ENCODE results near the gene SNCAIP. TPM values are rescaled to one million over a fixed set of nuclear protein-coding genes. Genes with fewer than 3 reads are reported as not detected.

Gene SNCAIP
- polyA plus RNA-seq, 1 donor, result 8.8 TPM

DNA sequence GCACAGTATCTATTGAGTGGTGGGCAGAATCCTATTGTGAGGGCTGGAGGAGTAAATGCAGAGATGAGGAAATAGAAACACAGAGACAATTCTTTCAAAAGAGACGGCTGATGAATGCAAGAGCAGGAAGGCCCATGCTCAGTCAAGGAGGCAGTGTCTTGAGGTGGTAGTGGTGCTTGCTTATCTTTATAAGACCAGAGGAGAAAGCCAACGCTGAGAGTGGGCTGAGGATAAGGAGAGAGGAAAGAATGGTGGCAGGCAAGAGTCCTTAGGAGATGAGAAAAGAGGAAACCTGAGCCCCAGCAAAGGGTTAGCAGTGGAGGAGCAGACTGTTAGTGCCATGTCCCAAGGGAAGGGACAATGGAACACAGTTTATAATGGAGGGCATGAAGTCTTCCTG, 86.0 kb downstream of the SNCAIP start:
- no peak for DNase-seq (ENCODE audit: low read depth)

DNA sequence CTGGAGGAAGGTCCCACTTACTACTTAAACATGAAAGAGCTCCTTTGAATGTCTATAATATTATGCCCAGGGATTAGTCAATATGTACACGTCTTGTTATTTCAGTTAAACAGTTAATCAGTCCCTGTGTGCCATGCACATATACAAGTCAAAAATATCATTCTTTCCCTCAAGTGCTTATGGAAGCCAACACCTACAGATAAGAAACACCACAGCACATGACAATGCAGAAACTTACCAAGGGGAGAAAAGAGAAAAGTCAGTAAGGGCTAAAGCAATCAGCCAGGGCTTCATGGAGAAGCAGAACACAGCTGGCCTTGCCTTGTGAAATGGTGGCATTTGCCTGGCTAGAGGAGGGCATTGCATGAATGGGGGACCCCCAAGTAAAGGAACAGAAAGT, 88.3 kb downstream of the SNCAIP start:
- DNase-seq (ENCODE audit: low read depth), result no peak

DNA sequence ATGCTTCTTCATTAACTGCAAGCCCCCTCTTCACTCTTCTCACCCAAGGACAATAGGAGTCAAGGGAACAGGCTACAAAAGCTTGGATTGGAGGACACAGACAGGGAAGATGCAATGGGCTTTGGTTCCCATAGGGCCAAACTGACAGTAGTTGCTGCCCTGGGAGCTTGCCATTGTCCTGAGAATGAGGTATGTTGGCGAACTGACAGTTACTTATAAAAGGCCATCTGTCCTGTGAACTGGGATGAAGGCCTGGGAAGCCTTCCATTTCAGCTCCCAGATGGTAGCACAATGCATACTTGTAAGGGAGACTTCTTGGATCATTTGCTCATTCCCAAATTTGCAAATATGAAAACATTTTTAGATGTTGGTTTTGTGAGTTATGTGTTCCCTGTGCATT, 88.9 kb downstream of the SNCAIP start:
- no peak for DNase-seq (ENCODE audit: low read depth)

DNA sequence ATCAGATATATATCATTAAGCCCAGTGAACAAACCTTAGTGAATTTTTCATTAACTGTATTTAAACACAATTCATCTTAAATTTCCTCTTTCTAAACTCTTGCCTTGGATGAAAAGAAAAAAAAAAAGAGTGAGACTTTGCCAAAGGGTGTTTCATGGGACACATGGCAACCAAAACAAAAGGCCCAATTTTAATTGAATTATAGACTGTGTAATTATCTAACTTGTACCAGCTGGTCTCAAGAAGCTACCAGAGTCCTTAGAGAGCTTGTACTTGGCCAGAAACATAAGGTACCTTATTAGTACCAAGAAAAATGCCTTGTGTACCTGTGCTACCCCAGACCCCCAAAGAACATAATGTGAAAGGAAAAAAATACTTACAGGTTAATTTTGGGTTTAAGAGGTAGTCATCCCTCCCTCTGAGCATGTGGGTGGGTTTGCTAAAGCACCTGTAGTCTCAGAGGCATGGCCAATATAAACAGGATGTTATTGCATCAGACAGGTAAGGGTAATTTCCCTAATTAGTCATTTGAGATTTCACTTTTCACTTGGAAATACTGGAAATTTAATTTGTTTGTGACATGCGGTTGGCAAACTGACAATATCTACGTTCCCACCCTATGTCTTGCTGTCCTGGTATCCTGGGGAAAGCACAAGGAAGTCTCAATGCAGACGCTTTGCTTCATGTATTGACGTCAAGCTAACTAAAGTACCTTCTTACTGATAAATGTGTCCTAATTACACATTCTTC, 90.1 kb downstream of the SNCAIP start:
- DNase-seq (ENCODE audit: low read depth), result no peak

DNA sequence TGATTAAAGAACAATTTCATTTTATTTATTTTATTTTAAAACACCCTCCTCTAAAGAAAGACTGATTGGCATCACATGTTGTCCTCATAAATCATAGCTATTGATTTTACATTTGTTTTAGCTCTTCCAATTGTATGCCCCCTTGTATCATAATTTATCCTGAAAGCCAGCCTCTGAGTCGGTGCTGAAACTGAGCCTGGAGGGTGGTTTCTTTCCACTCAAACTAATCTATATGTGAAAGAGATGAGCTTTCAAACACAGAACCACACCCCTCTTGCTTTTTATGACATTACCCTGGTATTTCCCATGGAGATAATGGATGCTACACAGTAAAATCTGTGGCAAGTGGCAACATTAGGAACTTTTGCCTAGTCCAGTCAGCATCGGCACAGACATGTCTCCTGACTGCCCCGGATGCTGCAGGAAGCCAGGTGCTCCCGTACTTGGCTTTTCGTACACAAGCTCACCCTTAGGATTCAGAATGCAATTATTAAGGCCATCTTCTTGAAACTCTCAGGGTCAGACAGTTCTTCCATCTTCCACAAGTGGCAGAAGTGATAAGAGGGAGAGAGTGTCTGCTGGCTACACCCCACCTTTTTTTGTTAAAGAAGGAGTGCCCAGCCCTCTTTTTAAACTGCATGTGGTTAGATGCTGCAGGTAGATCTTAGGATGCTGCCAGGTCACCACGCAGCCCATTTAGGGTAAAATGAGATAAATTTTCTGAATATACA, 91.1 kb downstream of the SNCAIP start:
- DNase-seq (ENCODE audit: low read depth), result no peak

DNA sequence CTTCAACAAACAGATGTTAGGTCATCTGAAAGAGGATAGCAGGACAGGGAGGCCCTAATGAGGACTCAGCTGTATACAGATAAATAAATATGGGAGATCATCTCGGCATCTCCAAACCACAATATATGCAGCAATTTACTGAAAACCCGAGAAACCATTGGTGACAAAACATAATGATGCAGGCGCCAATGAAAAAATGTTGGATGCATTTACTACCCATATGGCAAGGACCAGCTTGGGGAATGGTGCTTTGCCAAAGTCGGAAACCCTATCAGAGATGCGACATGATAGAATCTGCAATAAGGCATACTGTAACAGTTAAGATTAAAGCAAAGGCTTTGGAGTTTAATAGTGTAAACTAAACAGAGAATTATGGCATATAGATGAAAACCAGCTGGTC, 92.0 kb downstream of the SNCAIP start:
- DNase-seq (ENCODE audit: low read depth), result no peak

DNA sequence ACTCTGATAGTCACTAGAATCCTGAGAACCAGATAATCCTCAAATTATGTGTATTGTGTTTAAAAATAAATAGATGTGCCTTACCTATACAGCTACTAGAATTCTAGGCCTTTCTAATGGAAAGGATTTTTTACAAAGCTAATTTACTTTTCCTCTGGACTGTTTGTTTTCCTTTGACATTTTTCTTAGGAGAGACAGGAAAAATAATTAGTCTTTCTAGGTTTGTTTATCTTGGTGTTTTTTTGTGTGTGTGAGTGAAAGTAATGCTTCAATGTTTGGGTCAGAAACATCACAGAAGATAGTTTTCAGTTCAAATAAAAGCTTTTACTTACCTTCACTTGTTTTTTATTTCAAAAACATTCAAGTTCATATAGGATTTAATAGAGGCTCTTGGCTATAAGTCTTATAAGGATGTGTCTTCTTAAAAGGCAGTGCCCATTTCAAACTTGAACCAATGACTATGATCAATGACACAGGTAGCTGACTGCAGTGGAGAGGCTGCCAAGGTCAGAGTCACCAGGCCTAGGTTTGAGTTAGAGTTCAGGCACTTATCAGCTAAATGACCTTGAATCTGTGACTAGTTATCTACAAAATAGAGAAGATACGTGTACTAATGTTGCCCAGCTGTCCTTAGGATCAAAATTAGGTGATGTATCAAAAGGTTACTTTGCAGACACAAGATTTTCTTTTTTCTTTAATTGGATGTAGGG, 92.8 kb downstream of the SNCAIP start:
- DNase-seq (ENCODE audit: low read depth), result no peak

DNA sequence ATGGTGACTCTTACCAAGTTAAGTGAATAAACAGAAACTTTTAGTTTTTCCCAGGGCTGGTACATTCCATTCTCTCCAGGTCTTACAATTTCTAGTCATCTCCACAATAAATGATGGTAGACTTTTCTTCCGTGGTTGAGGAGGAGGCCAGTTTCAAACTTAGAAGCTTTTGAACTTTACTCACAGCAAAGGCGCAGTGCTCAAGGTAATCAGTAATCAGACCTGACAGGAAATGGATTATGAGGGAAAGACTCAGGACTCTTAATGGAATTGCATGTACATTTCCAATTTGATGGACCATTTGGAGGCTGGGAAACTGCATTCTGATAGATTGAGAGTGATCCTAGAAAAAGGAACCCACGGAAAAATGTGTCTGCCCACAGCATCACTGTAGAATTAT, 93.7 kb downstream of the SNCAIP start:
- no peak for DNase-seq (ENCODE audit: low read depth)

DNA sequence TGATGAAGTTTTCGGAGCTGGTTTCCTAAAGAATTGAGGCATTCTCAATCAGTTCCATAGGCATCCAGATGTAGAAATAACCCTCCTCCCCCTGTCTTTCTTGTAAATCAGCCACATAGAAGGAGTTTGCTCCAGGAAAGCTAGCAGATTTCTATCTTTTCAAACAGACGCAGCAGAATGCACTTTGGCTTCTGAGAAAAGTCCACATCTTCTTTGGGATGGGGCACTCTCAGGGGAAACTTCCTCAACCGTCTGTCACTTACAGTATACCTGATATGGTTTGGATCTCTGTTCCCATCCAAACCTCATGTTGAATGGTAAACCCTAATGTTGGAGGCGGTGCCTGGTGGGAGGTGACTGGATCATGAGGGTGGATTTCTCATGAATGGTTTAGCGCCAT, 94.1 kb downstream of the SNCAIP start:
- no peak for DNase-seq (ENCODE audit: low read depth)

DNA sequence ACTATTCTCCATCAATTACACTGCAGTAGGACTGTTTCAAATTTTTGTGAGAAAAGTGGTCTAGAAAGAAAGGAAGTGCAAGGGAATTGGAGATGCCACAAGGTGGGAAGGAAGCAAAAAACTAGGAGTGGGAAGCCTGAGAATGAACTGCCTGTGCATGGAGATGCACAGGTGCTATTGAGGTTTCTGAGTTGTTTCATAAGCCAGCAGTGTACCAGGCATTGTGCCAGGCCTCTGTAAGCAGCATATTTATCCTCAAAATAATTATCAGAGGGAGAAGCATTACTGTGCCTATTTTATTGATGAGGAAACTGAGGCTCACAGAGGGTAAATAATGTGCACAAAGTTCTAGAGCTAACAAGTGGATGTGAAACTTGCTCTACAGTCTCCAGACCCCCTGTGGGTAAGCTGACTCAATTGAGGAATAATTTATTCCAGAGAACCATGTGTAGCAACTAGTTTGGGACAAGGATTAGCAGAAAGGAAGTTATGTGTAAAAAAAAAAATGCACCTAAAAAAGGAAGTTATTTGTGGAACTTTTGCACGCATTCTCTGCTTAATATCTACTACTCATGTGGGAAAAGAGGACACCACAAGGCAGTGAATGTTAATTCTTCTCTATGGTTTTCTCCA, 96.7 kb downstream of the SNCAIP start:
- no peak for DNase-seq (ENCODE audit: low read depth)

DNA sequence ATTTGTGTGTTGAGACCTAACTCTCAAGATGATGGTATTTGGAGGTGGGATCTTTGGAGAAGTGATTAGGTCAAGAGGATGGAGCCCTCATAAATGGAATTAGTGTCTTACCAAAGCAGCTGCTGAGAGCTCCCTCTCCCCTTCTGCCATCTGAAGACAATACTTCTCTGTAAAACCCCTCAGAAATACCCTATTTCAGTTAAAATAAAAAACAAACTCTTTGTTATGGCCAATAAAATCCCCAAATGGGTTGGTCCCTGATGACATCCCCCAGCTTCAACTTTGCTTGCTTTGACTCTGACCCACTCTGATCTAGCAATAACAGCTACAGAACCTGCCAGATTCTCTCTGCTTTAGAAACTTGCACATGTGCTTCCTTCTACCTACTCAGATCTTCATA, 100.9 kb downstream of the SNCAIP start:
- no peak for DNase-seq (ENCODE audit: low read depth)

DNA sequence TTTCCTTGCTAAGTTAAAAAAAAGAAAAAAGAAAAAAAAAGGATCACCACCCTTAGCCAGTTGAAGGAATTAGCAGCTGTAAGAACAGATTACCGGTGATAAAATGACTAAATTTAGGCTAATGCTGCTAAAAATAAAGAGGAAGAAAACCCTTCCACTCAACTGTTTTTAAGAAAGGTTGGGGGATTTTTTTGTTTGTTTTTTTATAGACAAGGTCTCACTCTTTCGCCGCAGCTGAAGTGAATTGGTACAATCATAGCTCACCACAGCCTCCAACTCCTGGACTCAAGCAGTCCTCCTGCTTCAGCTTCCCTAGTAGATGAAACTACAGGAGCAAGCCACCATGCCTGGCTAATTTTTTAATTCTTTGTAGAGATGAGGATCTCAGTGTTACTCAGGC, 101.7 kb downstream of the SNCAIP start:
- DNase-seq (ENCODE audit: low read depth), result no peak

DNA sequence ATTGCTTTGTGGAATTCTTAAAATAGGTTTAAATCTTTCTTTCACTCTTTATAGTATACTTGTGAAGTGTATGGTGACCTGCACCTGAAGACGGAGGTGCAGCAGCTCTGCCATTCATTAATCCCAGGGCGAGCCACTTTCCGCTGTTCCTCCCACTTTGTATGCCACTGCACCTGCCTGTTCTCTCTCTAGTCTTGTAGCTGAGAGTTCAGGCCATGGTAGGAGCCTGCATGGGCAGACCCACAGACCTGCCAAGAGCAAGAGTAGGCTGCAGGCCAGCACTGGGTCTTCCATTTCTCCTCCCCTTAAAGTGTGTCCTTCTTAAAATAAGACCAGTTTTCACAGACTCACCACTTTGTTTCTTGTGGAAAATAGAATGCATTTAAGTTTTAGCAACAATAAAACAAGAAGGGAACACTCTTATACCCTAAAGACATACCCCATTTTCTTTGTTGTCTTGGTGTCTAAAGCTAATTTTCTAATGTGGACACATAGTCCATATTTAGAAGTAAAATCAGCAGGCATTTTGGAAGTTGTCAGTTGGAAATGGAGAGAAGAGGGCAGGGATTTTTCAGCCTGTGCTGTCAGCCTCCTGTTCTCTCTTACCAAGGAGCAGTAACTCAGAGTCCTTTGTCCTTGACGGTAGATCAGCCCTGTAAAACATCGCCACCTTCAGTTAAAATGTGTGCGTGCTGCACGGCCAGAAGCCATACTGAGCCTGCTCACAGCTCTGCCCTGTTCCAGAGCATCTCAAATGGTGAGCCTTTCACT, 103.2 kb downstream of the SNCAIP start:
- no peak for DNase-seq (ENCODE audit: low read depth)

DNA sequence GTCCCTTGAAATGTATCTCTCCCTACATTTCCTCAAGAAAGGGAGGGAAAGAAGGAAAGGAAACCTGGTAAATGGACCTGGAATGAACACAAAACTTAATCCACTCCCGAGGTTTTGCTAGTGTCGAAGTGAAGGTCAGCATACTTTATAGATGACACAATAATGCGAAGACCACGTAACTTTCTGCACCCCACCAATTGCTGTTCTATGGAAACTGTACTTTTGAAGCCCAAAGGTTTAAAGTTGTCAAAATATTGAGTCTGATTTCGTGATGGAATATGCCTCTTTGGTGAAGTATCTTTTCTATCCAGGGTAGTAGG, 103.7 kb downstream of the SNCAIP start:
- DNase-seq (ENCODE audit: low read depth), result no peak

DNA sequence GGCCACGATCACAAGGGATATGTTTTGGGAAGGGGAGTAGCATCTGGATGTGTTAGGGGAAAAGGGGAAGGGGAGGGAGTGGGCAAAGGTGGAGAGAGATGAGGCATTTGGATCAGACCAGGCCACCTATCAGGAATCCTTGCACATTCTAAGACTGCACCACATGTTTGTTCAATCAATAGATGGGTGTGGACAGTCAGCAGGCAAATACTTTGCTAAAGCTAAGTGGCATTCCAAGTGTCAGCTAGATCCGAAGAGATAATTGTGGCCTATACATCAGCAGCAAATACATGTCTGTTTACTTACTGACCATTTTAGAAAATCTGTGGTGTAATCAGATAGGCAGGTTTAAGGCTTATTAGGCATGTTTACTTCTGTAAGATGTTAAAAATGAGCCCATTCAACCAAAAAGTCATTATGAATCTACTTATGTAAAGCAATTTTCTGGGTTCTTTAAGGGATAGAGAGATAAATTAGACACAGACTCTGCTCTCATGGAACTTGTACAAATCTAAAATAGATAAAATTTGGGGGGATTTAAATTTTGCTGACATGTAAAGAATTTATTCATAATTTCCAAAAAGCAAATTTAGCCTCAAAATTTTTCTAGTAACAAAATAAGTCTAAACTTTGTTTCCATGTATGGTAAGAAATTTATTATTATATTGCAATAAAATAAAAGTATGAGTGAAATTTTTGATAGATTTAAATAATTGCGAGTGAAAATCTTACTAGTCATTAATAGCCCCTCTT, 107.3 kb downstream of the SNCAIP start:
- no peak for DNase-seq (ENCODE audit: low read depth)

DNA sequence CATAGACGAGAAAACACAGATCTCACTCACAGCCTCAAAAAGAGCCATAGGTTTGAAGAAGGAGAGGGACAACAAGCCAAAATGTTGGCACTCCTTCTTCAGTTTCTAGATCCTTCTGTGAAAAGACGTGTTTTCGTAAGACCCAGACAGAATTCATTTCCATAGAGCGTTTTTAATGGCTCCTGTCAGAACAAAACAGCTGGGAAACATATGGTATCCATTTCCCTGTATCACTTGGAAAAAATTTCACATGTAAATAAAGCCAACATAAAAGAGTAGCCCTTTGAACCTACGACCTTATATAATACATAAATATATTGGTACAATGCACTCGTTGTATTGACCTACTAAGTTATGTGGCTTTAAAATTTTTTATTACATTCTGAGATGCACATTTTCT, 108.1 kb downstream of the SNCAIP start:
- DNase-seq (ENCODE audit: low read depth), result no peak

DNA sequence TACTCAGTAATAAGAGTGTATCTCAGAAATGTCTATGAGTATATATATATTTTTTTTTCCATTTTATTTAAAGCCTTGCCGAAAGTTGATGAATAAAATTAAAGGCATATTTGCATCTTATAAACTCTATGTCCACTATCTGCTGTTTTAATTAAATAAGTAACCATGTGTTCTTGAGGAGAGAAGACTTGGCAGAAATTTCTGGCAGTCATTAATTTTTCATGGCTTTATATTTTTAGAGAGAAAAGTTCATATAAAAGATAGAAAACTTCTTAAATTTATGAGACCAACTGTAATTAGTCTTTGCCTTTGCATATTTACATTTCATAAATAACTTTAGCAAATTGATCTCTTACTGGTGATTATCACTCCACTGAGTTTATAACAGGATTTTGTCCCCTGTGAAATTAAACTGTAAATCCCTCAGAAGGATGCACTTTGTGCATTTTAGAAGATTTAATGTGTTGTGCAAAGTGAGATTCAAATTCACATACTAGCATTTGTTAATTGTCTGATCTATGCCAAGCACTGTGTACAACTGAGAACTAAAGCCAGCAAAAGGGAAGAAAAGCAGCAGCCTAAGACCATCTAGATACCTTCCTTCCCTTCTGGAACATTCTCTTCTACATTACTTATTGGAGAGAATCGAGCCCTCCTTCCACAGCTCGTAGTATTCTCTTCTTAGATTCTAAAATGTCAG, 108.7 kb downstream of the SNCAIP start:
- no peak for DNase-seq (ENCODE audit: low read depth)

DNA sequence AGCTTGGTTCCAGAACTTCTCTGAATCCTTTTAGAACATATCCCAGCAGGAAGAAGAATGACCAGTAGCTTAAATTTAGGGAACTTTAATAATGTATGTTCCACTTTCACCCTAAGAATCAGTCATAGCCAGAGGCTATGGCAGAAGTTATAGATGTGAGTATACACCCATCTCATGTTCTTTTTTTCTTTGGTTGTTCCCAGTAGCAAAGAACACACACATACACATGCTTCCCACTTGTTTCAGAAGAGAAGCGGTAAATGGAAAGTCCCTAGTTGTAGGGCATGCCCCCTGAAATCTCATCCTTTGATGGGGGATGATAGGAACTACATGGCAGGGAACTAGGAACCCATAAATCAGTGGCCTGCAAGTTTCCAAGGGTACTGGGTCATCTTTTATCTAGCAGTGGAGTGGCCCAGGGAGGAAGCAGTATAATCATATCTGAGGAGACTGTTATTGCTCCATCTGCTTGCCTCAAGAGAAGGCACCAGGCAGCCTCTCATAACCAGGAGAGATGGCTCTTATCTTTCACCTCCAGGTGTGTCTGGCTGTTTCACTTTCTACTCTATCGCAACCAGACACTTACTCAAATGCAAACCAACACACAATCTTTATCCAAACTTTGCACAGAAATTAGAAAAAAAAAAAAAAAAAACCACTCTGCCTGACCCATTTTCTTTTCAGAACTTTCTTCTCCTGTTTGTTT, 109.5 kb downstream of the SNCAIP start:
- no peak for DNase-seq (ENCODE audit: low read depth)

DNA sequence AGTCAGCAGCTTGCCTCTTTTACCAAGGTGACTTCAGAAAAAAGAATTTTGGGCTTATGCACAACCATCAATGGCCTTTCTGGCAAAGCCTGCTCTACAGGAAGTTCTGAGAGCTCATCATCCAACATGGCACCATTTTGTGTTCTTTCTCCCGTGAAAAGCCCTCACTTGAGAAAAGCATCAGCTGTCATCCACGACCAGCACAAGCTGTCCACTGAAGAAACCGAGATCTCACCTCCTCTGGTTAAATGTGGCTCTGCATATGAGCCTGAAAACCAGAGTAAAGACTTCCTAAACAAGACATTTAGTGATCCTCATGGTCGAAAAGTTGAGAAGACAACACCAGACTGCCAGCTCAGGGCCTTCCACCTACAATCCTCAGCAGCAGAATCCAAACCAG, 111.2 kb downstream of the SNCAIP start:
- no peak for DNase-seq (ENCODE audit: low read depth)

DNA sequence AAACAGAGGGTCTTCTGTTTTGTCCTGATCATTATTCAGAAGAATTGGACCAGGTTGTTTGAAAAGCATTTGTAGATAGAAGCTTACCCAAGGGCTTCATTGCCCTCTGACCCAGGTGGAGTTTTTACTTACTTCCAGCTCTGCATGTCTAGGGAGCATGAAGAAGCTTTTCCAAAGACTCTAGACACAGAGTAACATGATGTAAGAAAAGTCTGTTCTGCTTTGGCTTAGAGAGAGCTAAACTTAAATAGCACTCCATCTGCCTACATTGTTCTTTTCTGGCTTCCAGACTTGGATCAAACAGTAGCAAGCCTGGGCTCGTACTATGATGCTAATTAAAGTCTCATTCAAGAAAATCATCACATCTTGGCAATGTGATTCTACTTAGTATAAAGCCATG, 112.1 kb downstream of the SNCAIP start:
- peak; percentile 77 for DNase-seq (ENCODE audit: low read depth)
